Stomach (tissue), 4 donors: Measurements from ENCODE around the gene PCGF3.

Experiments used
- EP300 ChIP-seq: sonication (generic); formaldehyde crosslinking; IDR thresholded peaks from one replicate; pipeline ENCODE4 v1.6.1; 2017; ENCODE audit warnings: antibody characterized with exemption
- POLR2A ChIP-seq, 4 donors: fragments of 450-650 bp; IDR thresholded peaks; one replicate each; pipeline ENCODE4 v1.6.1; 2016; ENCODE audit warnings: antibody characterized with exemption in 4 of 4, control low read depth in 2 of 4, mild to moderate bottlenecking in 1 of 4, moderate library complexity in 1 of 4
- POLR2AphosphoS5 ChIP-seq, 3 donors: sonication (generic); formaldehyde crosslinking; IDR thresholded peaks; one replicate each; pipeline ENCODE4 v1.6.1; 2016; ENCODE audit warnings: antibody characterized with exemption in 3 of 3
- TF ChIP-seq, protein P1 (sequence below), 7 experiments: fragments of 450-650 bp in 4 of 7; fragments of 200-600 bp in 3 of 7; sonication (generic) in 3 of 7; IDR thresholded peaks; one replicate each; pipeline ENCODE4 v1.5.1; 2016 to 2019; ENCODE audit warnings: antibody characterized with exemption in 7 of 7, control low read depth in 2 of 7, mild to moderate bottlenecking in 1 of 7

DNA sequence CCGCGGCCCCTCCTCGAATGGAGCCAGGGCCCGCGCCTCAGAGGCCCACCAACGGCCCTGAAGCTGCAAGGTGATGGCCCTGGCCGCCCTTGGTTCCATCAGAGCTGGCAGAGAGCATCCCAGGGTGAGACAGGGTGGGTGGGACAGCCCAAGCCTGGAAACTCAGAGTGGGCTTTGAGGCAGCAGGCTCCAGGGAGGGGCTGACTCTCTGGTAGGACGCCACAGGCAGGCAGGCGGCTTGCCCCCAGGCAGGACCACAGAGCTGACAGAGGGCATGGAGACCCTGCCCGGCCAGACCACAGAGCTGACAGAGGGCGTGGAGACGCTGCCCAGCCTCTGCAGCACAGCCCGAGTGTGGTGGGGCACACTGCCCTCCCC is 26.5 kb upstream of the PCGF3 start:
- TF ChIP-seq, protein P1, sequence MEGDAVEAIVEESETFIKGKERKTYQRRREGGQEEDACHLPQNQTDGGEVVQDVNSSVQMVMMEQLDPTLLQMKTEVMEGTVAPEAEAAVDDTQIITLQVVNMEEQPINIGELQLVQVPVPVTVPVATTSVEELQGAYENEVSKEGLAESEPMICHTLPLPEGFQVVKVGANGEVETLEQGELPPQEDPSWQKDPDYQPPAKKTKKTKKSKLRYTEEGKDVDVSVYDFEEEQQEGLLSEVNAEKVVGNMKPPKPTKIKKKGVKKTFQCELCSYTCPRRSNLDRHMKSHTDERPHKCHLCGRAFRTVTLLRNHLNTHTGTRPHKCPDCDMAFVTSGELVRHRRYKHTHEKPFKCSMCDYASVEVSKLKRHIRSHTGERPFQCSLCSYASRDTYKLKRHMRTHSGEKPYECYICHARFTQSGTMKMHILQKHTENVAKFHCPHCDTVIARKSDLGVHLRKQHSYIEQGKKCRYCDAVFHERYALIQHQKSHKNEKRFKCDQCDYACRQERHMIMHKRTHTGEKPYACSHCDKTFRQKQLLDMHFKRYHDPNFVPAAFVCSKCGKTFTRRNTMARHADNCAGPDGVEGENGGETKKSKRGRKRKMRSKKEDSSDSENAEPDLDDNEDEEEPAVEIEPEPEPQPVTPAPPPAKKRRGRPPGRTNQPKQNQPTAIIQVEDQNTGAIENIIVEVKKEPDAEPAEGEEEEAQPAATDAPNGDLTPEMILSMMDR (IDR thresholded peaks at IDR 0.05), result no peak
- TF ChIP-seq POLR2A (IDR thresholded peaks at IDR 0.05) (no peak), POLR2AphosphoS5 (IDR thresholded peaks at IDR 0.05) (no peak), EP300 (no peak)
